Hepatocyte (in vitro differentiated cells): ENCODE data around the gene DAAM1. TPM values are rescaled to one million over a fixed set of nuclear protein-coding genes. Genes with fewer than 3 reads are reported as not detected.
A peak's percentile ranks its signal among the peaks of the same experiment; 100 is the strongest.

Source experiments
- DNase-seq: peaks from one replicate; pipeline ENCODE4 v3.0.0-alpha.2; 2016; ENCODE audit warnings: low spot score
- H2AFZ ChIP-seq: fragments of 200-600 bp; sonication (generic); 2 replicates; pipeline ENCODE4 v1.6.0; 2016; ENCODE audit warnings: antibody characterized with exemption, mild to moderate bottlenecking
- H3K27ac ChIP-seq: fragments of 200-600 bp; sonication (generic); 2 replicates; pipeline ENCODE4 v1.5.1; 2016; ENCODE audit warnings: mild to moderate bottlenecking
- H3K27me3 ChIP-seq: fragments of 200-600 bp; sonication (generic); 2 replicates; pipeline ENCODE4 v1.6.1; 2016
- H3K36me3 ChIP-seq: fragments of 200-600 bp; sonication (generic); replicated peaks from 2 replicates; pipeline ENCODE4 v1.5.1; 2016; ENCODE audit warnings: low read depth; ENCODE audit not compliant: insufficient read depth
- H3K4me1 ChIP-seq: fragments of 200-600 bp; sonication (generic); 2 replicates; pipeline ENCODE4 v1.5.1; 2016; ENCODE audit warnings: mild to moderate bottlenecking, moderate library complexity; ENCODE audit not compliant: insufficient read depth
- H3K4me2 ChIP-seq: fragments of 200-600 bp; sonication (generic); 2 replicates; pipeline ENCODE4 v1.6.0; 2016
- H3K4me3 ChIP-seq: fragments of 200-600 bp; sonication (generic); 2 replicates; pipeline ENCODE4 v1.5.1; 2016; ENCODE audit warnings: mild to moderate bottlenecking
- H3K79me2 ChIP-seq: fragments of 200-600 bp; sonication (generic); 2 replicates; pipeline ENCODE4 v1.6.0; 2017; ENCODE audit warnings: mild to moderate bottlenecking
- H3K9me2 ChIP-seq: fragments of 200-600 bp; sonication (generic); replicated peaks from 2 replicates; pipeline ENCODE4 v1.6.0; 2017; ENCODE audit warnings: mild to moderate bottlenecking; ENCODE audit not compliant: insufficient read depth
- H3K9me3 ChIP-seq: fragments of 200-600 bp; sonication (generic); 2 replicates; pipeline ENCODE4 v1.5.1; 2016; ENCODE audit warnings: low read depth, mild to moderate bottlenecking
- H4K20me1 ChIP-seq: fragments of 200-600 bp; sonication (generic); 2 replicates; pipeline ENCODE4 v1.6.0; 2016; ENCODE audit warnings: mild to moderate bottlenecking; ENCODE audit not compliant: insufficient read depth, poor library complexity, severe bottlenecking
- CTCF ChIP-seq: fragments of 200-600 bp; sonication (generic); IDR thresholded peaks from 2 replicates; pipeline ENCODE4 v1.5.1; 2016; ENCODE audit warnings: antibody characterized with exemption, mild to moderate bottlenecking; ENCODE audit not compliant: poor library complexity
- EZH2 ChIP-seq: fragments of 200-600 bp; sonication (generic); IDR thresholded peaks from 2 replicates; pipeline ENCODE4 v1.6.1; 2016; ENCODE audit warnings: antibody characterized with exemption, mild to moderate bottlenecking, borderline replicate concordance
- EZH2phosphoT487 ChIP-seq: fragments of 200-600 bp; sonication (generic); IDR thresholded peaks from one replicate; pipeline ENCODE4 v1.6.1; 2018; ENCODE audit warnings: antibody characterized with exemption, mild to moderate bottlenecking, low read depth, moderate library complexity; ENCODE audit not compliant: unreplicated experiment, severe bottlenecking
- WGBS: methylation state at CpG from one replicate; pipeline ENCODE4 v1.1.6; 2016; ENCODE audit warnings: low lambda C conversion rate; ENCODE audit errors: missing lambda C conversion rate; 5-methylcytosine and 5-hydroxymethylcytosine counted together
- polyA plus RNA-seq: library from polyadenylated mRNA; unstranded; fragments of >200 nt; fragmentation: Nextera tagmentation; extraction: Ambion mirVana; gene quantifications from 2 replicates; pipeline ENCODE4 v1.2.1, GENCODE V29; 2016
- total RNA-seq: library from RNA; depleted of rRNA; stranded (reverse); fragments of >200 nt; gene quantifications from 2 replicates; pipeline ENCODE4 v1.2.3, GENCODE V29; 2014

Gene DAAM1
- total and polyA plus RNA-seq, 2 experiments from 2014 or later = 21.6 to 23.7 TPM

- WGBS = 77% methylated on average over 8 of the region's 8 CpGs
- TF ChIP-seq EZH2phosphoT487 (no peak), CTCF (no peak), EZH2 (no peak)
- Histone ChIP-seq H3K79me2 (peaks cover 8% of the 10 kb centered on the region), H3K9me3 (no peaks in the 10 kb centered on the region), H3K27me3 (no peaks in the 10 kb centered on the region), H3K4me3 (no peak overlapping the region), H3K4me2 (no peak overlapping the region), H3K27ac (peak overlapping the region; percentile 21), H3K36me3 (no peaks in the 10 kb centered on the region), H3K9me2 (no peaks in the 10 kb centered on the region), H3K4me1 (peaks cover 23% of the 10 kb centered on the region), H4K20me1 (no peaks in the 10 kb centered on the region), H2AFZ (no peak overlapping the region)
- no peak for DNase-seq
Measured at GRCh38 chr14:59293935-59294661, 105.6 kb downstream of the DAAM1 start.

- H3K9me2 ChIP-seq = no peaks in the 10 kb centered on the region
- TF ChIP-seq EZH2phosphoT487 = no peak
- no peak for TF ChIP-seq CTCF
- no peak for TF ChIP-seq EZH2
- H3K4me3 ChIP-seq = no peak overlapping the region
- no peaks in the 10 kb centered on the region for H3K36me3 ChIP-seq
- 15% methylated on average over 1 of the region's 1 CpG for WGBS
- DNase-seq = no peak
- H3K27me3 ChIP-seq = no peaks in the 10 kb centered on the region
- H3K9me3 ChIP-seq = no peaks in the 10 kb centered on the region
- H3K27ac ChIP-seq = peak overlapping the region; percentile 21
- H4K20me1 ChIP-seq = no peaks in the 10 kb centered on the region
- peaks cover 8% of the 10 kb centered on the region for H3K79me2 ChIP-seq
- no peak overlapping the region for H2AFZ ChIP-seq
- H3K4me2 ChIP-seq = no peak overlapping the region
- H3K4me1 ChIP-seq = peaks cover 23% of the 10 kb centered on the region
Measured at GRCh38 chr14:59294662-59294992, 106.2 kb downstream of the DAAM1 start.

- no peak for DNase-seq
- Histone ChIP-seq H3K4me1 (peaks cover 23% of the 10 kb centered on the region), H3K4me3 (no peak overlapping the region), H3K27ac (no peak overlapping the region), H4K20me1 (no peaks in the 10 kb centered on the region), H3K79me2 (peaks cover 8% of the 10 kb centered on the region), H3K9me3 (no peaks in the 10 kb centered on the region), H3K9me2 (no peaks in the 10 kb centered on the region), H2AFZ (no peak overlapping the region), H3K36me3 (no peaks in the 10 kb centered on the region), H3K4me2 (no peak overlapping the region), H3K27me3 (no peaks in the 10 kb centered on the region)
- TF ChIP-seq CTCF (no peak), EZH2 (no peak), EZH2phosphoT487 (no peak)
Measured at GRCh38 chr14:59295951-59296350, 107.5 kb downstream of the DAAM1 start.

- no peak for DNase-seq
- peaks cover 23% of the 10 kb centered on the region for H3K4me1 ChIP-seq
- no peaks in the 10 kb centered on the region for H3K27me3 ChIP-seq
- H3K27ac ChIP-seq = no peak overlapping the region
- no peaks in the 10 kb centered on the region for H3K36me3 ChIP-seq
- WGBS = 79% methylated on average over 2 of the region's 2 CpGs
- TF ChIP-seq EZH2phosphoT487 (no peak), EZH2 (no peak), CTCF (no peak)
- no peak overlapping the region for H3K4me3 ChIP-seq
- H2AFZ ChIP-seq = no peak overlapping the region
- H3K79me2 ChIP-seq = peaks cover 8% of the 10 kb centered on the region
- H4K20me1 ChIP-seq = no peaks in the 10 kb centered on the region
- H3K9me2 ChIP-seq = no peaks in the 10 kb centered on the region
- H3K4me2 ChIP-seq = no peak overlapping the region
- no peaks in the 10 kb centered on the region for H3K9me3 ChIP-seq
Measured at GRCh38 chr14:59296508-59296907, 108.0 kb downstream of the DAAM1 start.
